Calu3 (cell line): ENCODE results near the gene PIEZO1. TPM values are rescaled to one million over a fixed set of nuclear protein-coding genes. Genes with fewer than 3 reads are reported as not detected.
A peak's percentile ranks its signal among the peaks of the same experiment; 100 is the strongest.

ENCODE experiments used
- Bru-seq: library from RNA; stranded (reverse); fragments of 400-500 nt; gene quantifications from one replicate; lab custom pipeline; 2021; lab: Mats Ljungman, UMichigan
- BruChase-seq, 2 experiments: library from RNA; stranded (reverse); fragments of 400-500 nt; gene quantifications; one replicate each; lab custom pipeline; 2021; lab: Mats Ljungman, UMichigan
- BruUV-seq: library from RNA; stranded (reverse); fragments of 400-500 nt; replicated peaks from 2 replicates; lab custom pipeline; 2021; lab: Mats Ljungman, UMichigan
- CTCF ChIA-PET: fragments of 300-600 bp; sonication (Branson Sonifier 250); formaldehyde crosslinking; loops from one replicate; lab custom pipeline; 2022; ENCODE audit warnings: antibody characterized with exemption; lab: Charles Lee
- DNase-seq: peaks from one replicate; pipeline ENCODE4 v3.0.0; 2022
- H3K27ac Mint-ChIP-seq: one replicate; pipeline ENCODE4 v1.8.0; 2022; ENCODE audit warnings: mixed read lengths; ENCODE audit not compliant: unreplicated experiment
- H3K27me3 Mint-ChIP-seq: one replicate; pipeline ENCODE4 v1.8.0; 2022; ENCODE audit warnings: mixed read lengths; ENCODE audit not compliant: unreplicated experiment
- H3K36me3 Mint-ChIP-seq: one replicate; pipeline ENCODE4 v1.8.0; 2022; ENCODE audit warnings: mild to moderate bottlenecking, moderate library complexity, mixed read lengths; ENCODE audit not compliant: insufficient read depth, unreplicated experiment
- H3K4me1 Mint-ChIP-seq: one replicate; pipeline ENCODE4 v1.8.0; 2022; ENCODE audit warnings: mild to moderate bottlenecking, low read depth, mixed read lengths; ENCODE audit not compliant: unreplicated experiment
- H3K4me3 Mint-ChIP-seq: one replicate; pipeline ENCODE4 v1.8.0; 2022; ENCODE audit warnings: mild to moderate bottlenecking, low read depth, moderate library complexity, mixed read lengths; ENCODE audit not compliant: unreplicated experiment
- H3K9me3 Mint-ChIP-seq: one replicate; pipeline ENCODE4 v1.8.0; 2022; ENCODE audit warnings: low read depth, mixed read lengths; ENCODE audit not compliant: unreplicated experiment
- intact Hi-C: fragments of 100-400 bp; cut with micrococcal nuclease; formaldehyde crosslinking; loops from one replicate; pipeline ENCODE4 v1.10.0; 2022; ENCODE audit not compliant: unreplicated experiment
- long read RNA-seq: library from polyadenylated mRNA; stranded (forward); transcript quantifications from one replicate; pipeline ENCODE4 v2.0.0, GENCODE V29; 2022
- total RNA-seq: library from RNA; stranded (reverse); gene quantifications from 2 replicates; pipeline ENCODE4 v1.2.3, GENCODE V29; 2022
- TF ChIP-seq, protein P1 (sequence below): fragments of 200-600 bp; IDR thresholded peaks from one replicate; pipeline ENCODE4 v1.8.0; 2022; ENCODE audit warnings: antibody characterized with exemption; ENCODE audit not compliant: unreplicated experiment

Gene PIEZO1, protein sequence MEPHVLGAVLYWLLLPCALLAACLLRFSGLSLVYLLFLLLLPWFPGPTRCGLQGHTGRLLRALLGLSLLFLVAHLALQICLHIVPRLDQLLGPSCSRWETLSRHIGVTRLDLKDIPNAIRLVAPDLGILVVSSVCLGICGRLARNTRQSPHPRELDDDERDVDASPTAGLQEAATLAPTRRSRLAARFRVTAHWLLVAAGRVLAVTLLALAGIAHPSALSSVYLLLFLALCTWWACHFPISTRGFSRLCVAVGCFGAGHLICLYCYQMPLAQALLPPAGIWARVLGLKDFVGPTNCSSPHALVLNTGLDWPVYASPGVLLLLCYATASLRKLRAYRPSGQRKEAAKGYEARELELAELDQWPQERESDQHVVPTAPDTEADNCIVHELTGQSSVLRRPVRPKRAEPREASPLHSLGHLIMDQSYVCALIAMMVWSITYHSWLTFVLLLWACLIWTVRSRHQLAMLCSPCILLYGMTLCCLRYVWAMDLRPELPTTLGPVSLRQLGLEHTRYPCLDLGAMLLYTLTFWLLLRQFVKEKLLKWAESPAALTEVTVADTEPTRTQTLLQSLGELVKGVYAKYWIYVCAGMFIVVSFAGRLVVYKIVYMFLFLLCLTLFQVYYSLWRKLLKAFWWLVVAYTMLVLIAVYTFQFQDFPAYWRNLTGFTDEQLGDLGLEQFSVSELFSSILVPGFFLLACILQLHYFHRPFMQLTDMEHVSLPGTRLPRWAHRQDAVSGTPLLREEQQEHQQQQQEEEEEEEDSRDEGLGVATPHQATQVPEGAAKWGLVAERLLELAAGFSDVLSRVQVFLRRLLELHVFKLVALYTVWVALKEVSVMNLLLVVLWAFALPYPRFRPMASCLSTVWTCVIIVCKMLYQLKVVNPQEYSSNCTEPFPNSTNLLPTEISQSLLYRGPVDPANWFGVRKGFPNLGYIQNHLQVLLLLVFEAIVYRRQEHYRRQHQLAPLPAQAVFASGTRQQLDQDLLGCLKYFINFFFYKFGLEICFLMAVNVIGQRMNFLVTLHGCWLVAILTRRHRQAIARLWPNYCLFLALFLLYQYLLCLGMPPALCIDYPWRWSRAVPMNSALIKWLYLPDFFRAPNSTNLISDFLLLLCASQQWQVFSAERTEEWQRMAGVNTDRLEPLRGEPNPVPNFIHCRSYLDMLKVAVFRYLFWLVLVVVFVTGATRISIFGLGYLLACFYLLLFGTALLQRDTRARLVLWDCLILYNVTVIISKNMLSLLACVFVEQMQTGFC (N-terminal part only)
- total RNA-seq (177 and 199 TPM in 2 replicates), Bru-seq, nascent RNA (percentile 57 among the genes with signal in this experiment), BruChase-seq, experiment 1, labeled RNA remaining after a 6-hour chase (percentile 85 among the genes with signal in this experiment), BruChase-seq, experiment 2, labeled RNA remaining after a 2-hour chase (percentile 86 among the genes with signal in this experiment)
- long read RNA-seq, full-length matches to known transcripts = 14 of 49 reads
- long read RNA-seq, partial matches to known transcripts = 24 of 49 reads
- long read RNA-seq, other reads (novel, unspliced or antisense) = 11 of 49 reads

DNA sequence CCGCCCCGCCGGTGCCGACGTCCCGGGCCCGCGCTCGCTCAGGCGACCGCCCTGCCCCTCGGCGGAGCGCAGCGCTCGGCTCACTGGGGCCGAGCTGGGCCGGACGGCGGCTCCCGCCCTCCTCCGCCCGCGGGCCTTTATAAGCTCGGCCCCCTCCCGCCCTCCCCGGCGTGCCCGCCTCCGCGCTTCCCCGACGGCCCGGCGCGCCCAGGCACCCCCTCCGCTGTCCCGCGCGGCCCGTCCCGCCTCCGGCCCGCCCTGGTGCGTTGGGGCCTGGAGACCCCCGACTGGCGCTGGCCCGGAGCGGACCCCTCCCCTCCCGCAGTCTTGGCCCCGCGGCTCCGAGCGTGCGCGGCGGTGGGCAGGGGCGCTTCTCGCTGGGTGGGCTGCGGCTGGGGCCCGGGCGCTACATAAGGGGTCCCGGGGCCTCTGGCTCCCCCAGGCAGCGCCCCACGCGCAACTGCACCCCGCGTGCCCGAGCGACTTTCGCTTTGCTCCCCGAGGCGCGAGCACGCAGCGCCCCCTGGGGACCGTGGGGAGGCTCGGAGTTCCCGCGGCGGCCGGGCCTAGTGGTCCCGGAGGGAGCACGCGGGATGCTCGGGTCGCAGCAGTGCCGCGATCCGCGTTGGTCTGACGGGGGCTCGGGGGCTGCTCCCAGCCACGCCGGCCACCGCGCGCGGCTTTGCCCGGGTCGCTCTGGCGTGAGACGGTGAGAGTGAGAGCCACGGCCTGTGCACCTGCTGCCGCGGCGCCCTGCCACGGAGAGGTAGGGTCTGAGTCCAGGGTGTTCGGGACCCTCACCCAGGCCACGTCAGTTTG, at the start of gene PIEZO1:
Gene PIEZO1 (minus strand): TSS at position 115 of the 819 bp plus-strand sequence. CDS start 256 bp downstream, outside the sequence.
- Mint-ChIP-seq H3K4me3 (peak within 1 kb of the TSS; percentile 75), H3K27ac (peak within 1 kb of the TSS; percentile 26), H3K4me1 (peaks cover 37% of the 10 kb centered on the region), H3K36me3 (peaks cover 36% of the 10 kb centered on the region), H3K9me3 (no peaks in the 10 kb centered on the region), H3K27me3 (no peaks in the 10 kb centered on the region)
- CTCF ChIA-PET = interaction anchor here (4.7 kb wide), 1 partner anchor 49 kb away, joined by 39 read pairs; no protein-coding TSS in a partner anchor
- BruUV-seq = no TSS peak
- TF ChIP-seq, protein P1, sequence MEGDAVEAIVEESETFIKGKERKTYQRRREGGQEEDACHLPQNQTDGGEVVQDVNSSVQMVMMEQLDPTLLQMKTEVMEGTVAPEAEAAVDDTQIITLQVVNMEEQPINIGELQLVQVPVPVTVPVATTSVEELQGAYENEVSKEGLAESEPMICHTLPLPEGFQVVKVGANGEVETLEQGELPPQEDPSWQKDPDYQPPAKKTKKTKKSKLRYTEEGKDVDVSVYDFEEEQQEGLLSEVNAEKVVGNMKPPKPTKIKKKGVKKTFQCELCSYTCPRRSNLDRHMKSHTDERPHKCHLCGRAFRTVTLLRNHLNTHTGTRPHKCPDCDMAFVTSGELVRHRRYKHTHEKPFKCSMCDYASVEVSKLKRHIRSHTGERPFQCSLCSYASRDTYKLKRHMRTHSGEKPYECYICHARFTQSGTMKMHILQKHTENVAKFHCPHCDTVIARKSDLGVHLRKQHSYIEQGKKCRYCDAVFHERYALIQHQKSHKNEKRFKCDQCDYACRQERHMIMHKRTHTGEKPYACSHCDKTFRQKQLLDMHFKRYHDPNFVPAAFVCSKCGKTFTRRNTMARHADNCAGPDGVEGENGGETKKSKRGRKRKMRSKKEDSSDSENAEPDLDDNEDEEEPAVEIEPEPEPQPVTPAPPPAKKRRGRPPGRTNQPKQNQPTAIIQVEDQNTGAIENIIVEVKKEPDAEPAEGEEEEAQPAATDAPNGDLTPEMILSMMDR = peak; percentile 96
- DNase-seq = peak; percentile 86
- intact Hi-C loops = loop anchor here (2.0 kb wide), 1 partner anchor 41 kb away; no protein-coding TSS in a partner anchor

DNA sequence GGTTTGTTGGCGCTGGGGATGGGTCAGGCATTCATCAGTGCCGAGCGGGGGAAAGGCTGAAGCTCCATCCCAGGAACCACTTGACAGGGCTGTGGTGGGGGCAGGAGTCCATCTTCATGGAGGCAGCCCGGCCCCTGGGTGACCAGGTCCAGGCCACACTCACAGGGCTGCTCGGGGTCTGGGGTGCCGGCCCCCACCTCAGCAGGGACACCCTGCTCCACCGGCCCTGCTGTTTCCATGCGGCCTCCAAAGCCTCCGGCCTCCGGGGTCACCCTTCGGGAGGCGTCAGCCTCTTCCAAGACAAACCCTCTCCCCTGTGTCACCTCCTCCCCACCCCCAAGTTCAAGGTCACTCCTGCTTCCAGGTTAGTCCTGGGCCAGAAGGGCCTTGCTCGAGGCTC, 49.6 kb upstream of the PIEZO1 start:
- Mint-ChIP-seq H3K4me3 (no peak overlapping the region), H3K27me3 (no peaks in the 10 kb centered on the region), H3K4me1 (no peaks in the 10 kb centered on the region), H3K36me3 (peaks cover 27% of the 10 kb centered on the region), H3K27ac (no peak overlapping the region), H3K9me3 (no peaks in the 10 kb centered on the region)
- CTCF ChIA-PET = no interaction called here
- intact Hi-C loops = no loop called here
- TF ChIP-seq, protein P1 = no peak
- BruUV-seq = no TSS peak
- no peak for DNase-seq

DNA sequence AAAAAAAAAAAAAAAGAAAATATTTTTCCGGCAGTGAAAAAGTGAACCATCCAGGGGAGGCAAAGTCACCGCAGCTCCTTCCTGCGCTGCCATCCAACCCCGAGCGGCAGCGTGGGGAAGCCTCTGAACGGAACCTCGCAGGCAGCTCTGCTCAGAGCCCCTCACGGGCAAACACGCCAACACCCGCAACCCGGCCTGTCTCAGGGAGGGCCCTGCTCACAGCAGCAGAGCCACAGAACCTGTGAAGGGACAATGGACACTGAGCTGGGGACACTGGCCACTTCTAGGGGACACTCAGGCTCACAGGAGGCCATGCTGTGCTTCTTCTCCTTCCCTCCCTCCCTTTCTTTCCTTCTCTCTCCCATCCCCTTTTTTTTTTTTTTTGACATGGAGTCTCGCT, 48.1 kb upstream of the PIEZO1 start:
- no TSS peak for BruUV-seq
- CTCF ChIA-PET = interaction anchor here (0.6 to 0.7 kb wide), 3 partner anchors 213 to 394 kb away, joined by 3 to 5 read pairs (median 4); no protein-coding TSS in a partner anchor
- TF ChIP-seq, protein P1 = no peak
- Mint-ChIP-seq H3K27ac (no peak overlapping the region), H3K27me3 (no peaks in the 10 kb centered on the region), H3K36me3 (peaks cover 23% of the 10 kb centered on the region), H3K9me3 (no peaks in the 10 kb centered on the region), H3K4me1 (no peaks in the 10 kb centered on the region), H3K4me3 (no peak overlapping the region)
- intact Hi-C loops = no loop called here
- DNase-seq = no peak
